Stimulated activated CD4-positive, alpha-beta T cell treated with anti-CD3 and anti-CD28 coated beads, Interleukin-15, amount 100 ng/mL, for 48 hours (primary cell): Measurements from ENCODE around the gene STARD13.

Experiments
- DNase-seq, 2 donors: peaks; one replicate each; pipeline ENCODE4 v3.0.0-alpha.2; 2020; ENCODE audit warnings: low read depth in 2 of 2

The STARD13 gene

DNA sequence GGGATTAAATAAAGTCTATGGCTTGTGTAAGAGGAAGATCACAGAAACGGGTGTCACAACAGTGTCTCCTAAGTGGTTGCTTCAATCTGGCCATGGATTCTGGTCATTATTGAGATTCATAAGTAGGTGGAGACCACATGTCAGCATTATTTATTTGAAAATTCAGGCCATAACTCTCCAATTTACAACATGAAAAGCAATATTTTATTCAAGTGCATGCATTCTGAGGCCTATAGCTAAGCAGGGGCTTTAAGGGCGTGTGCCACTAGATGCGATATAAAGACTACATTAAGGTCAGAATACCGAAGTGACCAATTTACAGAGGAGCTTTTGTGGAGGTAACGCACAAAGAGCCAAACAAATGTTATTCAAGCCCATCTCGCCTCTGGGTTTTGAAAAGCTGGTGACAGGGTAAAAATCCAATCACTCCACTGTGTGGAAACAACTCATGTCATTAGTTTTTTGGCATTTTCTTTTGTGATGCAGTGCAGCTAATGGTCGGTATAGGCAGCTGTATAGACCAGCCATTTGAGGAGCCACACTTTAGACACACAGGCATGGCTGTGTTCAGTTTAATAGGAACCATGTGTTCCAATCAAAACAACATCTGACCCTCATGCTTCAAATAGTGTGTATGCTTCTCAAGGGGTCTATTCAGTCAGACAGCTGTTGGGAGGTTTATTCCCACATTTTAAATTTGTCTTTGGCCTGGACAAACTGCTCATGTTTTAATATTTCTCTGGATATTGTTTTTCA is 145.6 kb downstream of the STARD13 start:
- no peak for DNase-seq

DNA sequence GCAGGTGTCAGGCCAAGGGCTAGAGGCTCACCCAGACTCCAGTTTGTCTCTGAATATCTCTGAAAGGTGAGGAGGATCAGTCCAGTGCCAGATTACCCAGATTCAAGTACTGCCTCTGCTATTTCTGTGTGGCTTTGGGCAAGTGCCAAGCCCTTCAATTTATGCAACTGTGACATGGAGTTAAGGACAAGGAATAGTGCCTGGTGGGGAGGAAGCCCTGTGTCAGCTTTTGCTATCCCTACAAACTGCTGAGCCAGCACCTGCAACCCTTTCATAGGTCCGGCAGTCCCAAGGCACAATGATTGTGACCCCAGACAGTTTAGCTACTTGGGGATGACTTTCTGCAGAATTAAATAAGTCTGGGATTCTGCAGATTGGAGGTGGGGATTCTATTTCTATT is 146.4 kb downstream of the STARD13 start:
- no peak for DNase-seq

DNA sequence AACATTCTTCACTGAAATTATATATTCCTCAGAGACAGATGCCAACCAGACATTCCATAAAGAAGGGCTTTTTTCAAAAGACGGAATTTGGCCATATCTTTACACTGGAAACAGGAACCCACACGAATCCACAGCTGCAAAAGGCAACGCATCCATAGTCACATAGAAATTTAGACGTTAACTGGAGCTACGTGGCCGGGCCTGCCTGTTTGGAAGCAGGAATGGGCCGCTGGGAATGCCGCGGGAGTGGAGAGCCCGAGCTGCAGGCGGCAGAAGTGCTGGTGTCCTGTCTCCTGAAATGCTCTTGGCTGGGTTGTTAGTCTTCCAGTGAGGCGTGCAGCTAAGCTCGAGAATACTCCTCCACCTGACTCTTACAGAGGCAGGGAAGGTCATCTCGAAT is 147.1 kb downstream of the STARD13 start:
- no peak for DNase-seq

DNA sequence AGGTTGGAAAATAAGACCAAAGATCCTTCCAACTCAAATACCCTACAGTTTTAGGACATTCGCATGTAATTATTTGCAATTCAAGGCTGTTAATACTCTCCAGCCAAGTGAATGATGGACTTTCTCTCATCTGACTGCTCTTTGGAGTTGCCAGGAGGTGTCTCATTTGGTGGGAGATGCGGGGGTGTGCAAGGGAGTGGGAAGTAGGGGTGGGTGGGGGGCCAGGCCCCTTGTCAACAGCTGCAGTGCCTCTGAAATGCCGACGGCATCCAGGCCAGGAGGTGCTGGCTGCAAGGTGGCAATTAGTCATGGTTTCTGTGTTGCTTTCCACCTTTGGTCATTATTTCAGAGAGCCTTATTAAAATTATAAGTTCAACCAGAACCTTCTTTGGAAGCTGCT is 147.8 kb downstream of the STARD13 start:
- DNase-seq = no peak

DNA sequence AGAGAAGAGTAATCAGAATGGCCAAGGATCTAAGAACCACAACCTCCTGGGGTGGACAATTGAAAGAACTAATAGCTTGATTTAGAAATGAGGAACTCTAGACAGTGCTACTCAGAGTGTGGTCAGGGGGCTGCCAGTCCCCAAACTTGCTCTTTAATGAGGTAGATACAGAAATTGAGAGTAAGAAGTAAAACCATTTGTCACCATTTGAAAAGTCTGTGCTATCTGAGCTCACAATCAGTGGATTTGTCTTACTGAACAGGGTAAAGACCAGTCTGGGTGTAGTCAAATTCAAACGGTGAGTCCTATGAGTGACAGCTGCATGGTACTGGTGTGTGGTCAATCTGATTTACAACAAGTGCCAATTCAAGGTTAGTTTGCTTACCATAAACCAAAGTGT is 150.5 kb downstream of the STARD13 start:
- no peak for DNase-seq

DNA sequence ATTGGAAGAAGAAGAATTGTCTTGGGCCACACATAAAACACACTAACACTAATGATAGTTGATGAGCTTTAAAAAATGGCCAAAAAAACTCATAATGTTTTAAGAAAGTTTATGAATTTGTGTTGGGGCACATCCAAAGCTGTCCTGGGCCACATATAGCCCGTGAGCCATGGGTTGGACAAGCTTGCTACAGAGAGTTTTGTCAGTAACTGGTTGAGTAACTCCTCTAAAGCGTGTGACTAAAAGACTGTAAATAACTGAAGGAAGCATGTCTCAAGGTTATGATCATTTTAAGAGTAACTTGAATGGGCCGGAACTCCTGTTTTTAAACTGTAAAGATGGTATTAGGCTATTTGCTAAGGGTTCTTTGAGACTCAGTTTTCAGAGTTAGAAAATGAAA is 151.3 kb downstream of the STARD13 start:
- DNase-seq = no peak

DNA sequence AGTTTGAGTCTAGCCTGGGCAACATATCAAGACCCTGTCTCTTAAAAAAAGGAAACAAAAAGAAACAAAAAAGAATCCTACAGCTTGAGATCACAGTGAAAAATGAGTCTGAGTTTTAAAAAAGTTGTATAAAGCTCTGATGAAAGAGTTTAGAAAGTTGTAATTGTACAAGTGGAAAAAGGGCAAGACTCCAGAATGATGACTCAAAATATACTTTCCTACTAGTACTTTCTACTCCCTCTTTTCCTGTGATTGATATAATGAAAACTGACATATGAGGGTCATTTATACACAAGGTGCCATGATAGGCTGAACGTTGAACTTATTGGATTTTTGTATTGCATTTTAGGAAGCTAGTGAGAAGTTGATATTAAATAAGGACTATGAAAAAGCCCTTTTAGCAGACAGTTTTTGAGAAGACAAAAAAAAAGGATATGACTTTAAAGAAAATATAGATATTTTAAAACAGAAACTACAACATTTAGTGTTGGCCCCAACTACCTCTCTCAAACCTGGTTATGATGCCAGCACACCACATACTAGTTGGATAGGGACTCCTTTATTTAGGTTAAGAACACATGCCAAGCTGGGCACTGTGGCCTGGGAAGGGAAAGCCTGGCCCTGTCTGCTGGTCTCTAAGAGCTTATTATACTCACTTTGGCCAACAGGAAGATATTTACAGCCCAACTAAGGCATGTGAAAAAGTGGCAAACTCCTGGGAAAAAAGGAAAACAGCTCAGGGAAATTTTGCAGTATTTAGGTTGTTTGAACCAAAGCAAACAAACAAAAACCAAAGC is 152.7 kb downstream of the STARD13 start:
- DNase-seq = no peak

DNA sequence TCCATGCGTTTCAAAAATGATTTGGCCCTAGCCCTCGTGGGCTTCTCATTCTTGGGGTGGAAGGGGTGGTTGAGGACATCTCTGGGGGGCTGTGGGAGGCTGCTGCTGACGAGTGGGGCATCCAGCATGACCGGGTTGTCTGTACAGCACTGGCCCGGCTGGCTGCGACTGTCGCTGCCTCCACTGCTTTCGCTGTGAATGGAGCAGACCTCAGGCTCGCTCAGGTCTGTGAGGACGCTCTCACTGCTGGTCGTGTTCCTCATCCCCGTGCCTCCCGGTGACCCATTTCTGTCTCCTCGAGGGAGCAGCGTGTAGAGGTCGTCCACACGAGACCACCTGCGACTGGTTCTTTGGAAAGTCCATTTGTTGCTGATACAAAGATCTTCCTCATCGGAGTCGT is 155.7 kb downstream of the STARD13 start:
- DNase-seq = no peak

DNA sequence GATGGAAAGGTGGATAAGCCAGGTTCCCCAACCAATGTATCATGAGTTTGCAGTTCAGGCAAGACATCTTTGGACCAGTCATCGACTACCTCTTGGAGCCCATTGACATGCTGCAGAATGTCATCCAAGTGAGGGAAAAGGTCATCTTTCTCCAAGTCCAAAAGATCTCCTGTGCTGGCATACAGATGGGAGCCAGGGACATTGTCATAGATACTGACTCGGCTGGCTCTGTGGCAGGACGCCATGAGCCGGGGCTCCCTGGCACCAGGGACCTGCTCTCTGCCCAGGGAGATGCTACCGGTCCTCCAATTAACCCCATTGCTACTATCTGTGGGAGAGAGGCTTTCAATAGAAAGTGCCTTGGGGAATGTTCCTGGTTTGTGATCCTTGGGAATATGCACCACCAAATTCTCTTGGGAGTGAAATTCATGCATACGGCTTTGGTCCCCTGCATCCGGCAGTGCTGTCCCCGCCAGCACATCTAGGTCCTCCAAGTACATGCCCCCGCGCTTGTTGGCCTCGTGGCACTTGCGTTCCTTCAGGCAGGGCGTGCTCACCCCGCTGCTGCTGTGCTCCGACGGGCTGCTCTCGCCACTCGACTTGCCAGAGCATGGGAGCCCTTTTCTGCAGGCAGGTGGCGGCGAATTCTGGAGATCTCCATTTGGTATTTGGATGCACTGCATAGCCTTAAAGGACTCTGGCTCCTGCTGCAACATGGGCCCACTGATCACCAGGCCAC is 156.3 kb downstream of the STARD13 start:
- no peak for DNase-seq

DNA sequence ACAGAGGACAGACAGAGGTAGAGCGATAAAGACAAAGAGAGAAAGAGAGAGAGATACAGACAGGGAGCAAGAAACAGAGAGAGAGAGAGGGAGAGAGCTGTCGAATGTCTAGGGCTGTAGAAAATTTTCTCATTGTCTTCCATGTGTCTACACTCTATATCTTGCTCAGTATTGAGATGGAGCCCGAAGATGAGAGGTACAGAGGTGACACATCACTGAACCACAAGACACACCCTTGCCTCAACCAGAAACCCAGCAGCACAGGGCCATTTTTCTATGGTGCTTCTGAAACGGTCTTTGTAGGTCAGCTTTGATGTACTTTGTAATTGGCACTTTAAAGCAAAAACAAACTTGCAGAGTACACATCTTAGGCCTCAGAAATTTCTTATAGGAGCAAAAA is 157.4 kb downstream of the STARD13 start:
- DNase-seq = no peak

DNA sequence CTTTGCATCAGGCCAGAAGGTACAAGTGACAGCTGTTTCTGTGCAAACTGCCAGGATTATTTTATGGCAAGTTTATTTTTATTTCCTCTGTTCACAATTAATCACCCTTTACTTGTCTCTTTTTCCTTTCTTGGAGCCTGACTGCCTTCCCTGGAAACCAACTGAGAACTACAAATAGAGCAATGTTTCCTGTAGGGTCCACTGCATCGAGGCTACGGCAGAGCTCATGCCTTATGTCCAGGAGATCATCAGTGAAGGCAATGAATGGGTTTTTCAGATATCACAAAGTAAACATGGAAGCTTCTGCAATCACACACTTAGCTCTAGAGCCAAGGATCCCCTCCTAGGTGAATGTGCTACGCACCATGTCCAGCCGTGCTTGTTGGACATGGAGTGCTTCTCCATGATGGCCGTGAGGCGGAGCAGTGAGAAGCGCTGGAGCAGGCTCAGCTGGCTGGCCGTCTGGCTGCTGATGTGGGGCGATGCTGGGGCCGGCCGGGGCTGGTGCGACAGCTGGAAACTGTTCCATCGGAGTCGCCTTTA is 158.5 kb downstream of the STARD13 start:
- no peak for DNase-seq

DNA sequence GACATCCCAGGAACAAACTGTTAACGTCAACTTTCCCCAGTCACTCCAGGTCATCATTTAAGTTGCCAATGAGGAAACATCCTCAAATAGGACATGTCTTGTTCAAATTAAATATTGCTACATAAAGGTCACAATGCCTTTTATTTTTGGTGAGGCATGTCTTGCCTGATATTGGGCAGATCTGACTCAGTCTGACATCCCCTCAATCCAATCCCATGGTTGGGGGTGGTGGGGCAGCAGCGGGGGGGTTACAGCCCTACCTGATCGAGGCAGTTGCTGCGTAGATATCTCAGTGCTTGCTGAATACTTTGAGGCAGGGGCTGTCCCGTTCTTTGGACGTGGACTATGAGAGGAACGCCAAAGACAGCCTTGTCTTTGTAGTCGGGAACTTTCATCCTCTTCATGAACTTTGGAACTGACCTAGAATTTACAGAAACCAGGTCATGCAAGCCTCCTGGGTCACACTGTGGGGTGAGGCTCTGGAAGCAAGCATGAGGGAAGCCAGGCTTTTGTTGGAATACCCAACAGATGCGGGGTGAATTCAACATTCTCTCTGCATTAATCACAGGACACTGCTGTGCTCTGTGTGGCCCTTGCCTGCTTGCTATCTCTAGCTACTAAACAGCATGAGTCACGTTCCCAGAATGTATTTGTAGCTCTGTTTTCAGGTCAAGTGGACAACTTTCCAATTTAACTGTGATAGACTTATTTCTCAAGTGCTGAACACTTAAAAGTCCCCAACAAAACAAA is 159.6 kb downstream of the STARD13 start:
- no peak for DNase-seq

DNA sequence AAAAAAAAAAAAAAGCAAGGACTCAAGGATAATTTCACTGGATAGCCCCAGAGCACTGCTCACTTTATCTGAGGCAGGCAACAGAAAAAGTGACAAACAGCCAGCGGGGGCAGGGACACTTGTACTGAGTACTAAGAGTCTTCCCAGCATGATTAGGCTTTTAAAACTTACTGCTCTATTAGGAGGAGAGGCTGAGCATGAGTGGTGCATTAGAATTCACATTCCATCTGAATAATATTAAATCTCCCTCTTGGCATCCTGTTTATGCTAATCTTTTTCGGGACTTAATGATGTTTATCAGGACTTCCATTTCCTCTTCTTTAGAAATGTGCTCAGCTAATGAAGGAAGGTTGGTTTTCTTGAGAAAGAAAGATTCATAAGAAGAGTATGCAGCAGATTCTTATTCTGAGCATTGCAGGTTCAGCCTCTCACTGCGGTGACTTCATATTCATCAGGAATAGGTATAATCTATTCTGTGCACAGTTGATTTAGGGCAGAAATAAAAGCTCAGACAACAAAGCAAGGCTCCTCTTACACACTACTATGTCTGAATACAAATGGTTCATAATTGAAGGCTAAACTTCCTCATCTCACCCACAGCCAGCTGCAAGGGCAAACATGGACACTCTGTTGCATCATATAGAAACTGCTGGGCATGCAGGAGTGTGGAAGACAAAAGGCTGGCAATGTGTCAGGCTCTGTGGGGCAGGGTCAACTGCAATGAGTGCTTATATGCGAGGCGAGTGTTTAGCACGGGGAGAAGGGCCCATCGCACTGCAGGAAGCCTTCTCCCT is 162.3 kb downstream of the STARD13 start:
- DNase-seq = no peak

DNA sequence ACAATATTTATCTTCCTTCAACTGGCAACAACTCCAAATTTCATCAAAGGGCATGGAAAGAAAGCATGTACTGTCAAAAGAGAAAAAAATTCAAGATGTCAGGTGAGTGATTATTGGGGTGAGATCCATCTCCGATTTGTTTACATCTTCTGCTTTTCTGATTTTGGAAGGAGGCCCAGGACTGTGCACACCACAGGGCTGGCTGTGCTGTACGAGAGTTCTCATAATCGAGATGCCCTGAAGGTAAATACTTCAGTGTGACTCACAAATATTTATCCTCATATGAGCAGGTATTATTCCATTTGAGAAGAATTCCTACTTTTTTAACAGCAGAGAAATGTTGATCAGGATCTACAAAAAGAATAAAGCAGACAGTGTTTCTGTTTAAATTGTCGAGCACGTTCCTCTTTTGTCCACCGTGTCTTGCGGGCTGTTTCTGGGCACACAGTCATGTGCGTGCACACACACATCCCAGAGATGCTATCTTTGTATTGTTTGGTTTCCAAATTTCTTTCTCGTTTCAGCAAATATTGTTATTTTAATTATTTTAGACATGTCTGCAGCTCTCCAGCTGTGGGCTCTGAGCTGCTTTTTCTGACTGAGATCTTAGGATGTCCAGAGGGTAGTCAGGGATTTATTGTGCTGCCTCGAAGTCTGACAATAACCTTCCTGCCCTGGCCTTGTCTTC is 165.6 kb downstream of the STARD13 start:
- DNase-seq = no peak

DNA sequence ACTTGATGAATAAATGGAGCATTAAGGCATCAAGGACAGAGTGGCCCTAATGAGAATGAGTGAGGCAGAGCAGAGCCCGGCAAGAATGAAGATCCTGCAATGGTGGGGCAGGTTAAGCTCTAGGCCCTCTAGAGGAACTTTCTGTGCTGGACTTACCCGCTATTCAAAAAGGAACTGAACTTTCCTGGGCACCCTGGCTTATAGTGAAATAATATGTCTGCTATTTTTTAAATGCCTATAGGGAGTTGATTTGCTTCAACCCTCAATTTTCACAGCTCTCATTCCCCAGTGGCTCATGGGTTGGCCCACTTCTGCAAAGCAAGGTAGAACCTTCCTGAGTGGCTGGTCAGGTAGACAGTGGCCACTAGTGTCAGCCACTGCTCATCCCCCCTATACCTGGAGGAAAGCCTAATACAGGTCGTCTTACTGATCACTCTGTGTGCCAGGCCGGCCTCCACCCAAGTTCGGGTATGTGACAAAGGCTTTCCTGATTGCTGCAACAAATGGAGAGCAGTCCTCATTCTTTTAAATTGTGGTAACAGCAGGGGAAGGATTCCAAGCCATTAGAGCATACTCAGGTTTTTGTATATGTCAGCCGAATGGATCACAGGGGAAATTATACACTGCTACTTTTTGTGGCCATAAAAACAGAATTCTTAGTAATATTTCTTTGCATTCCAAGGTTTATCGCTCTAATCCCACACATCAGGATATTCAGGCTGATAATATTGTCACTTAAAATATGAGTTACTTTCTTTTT is 166.4 kb downstream of the STARD13 start:
- DNase-seq = no peak

DNA sequence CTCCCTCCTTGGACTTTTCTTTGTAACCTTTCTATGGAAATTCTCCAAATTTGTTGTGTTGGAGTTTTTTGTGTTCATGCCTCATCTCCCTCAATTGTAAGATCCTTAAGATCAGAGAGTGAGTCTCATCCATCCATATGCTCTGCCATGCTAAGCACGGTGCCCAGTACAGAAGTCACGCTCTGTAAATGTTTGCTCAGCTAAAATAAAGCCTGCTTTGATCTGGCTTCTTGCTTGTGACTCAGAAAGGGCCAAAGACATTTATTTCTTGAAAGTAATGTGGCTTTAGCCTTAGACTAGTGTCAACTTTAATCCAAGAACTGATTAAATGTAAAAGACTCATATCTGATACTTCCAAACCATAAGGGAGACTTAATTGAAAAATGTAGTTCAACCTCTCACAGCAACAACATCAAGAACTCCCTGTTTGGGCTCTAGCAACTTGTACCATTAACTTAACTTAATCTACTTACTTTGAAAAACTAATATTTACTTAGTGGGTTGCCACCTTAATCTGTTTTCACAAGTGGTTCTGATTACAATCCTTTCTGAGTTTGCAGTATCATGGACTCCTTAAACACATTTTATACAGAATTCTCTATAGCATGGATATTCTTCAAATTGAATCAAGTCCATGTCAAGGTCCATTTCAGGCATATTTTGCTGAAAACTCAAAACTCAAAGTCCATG is 169.1 kb downstream of the STARD13 start:
- no peak for DNase-seq

DNA sequence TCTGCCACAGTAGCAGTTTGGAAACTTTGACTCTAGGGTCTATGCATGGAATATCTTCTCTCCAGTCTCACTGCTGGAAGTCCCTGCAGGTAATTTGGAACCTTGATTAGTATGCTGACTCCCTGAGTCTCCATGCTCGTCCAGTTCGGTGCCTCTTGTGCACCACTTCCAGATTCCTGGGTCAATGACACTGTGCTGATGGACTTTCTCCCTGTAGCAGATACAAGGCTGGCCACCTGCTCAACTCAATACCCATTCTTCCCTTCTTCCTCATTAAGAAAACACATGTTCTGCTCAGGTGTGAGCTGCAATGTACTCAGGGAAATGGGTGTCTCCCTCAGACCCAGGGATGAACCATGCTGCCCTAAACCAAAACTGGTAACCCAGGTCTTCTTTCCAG is 170.3 kb downstream of the STARD13 start:
- DNase-seq = no peak

DNA sequence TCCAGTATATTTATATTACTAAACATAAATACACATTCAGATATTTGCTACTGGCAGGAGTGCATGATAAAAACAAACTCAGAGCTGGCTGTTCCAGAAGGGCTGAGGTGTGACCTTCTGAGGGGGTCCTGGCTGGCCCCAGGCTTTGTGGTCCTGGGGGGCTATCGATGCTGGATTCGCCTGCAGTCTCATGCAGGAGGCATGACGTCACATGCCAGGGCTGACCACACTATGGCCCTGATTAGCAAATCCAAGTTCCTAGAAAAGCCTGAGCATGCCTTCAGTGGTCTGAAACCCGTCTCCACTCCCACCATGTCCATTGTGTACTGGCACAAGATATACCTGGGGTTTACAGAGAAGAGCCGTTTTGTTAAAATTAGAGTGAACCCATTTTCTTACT is 171.4 kb downstream of the STARD13 start:
- no peak for DNase-seq

DNA sequence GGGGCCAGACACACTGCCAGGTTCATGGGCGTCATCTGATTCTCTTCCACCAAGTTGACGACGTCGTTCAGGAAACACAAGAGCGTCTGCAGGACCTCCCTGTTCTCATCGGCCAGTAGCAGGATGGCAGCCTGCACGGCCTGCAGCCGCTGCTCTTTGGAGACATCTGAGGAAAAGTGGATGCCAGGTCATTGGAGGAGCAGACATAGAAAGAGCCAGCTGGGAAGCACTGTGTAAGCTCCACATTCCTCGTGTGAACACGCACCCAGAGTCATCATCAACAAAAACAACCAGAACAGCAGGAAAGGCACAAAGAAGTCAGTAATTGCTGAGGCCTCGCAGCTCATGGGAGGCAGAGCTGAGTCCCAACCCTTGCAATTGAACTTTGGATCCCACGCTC is 172.8 kb downstream of the STARD13 start:
- no peak for DNase-seq
